GM12878 (cell line): Measurements from ENCODE around the gene AGBL4.

Source experiments
- BHLHE40 ChIP-seq, 2 experiments: fragments of 450-650 bp in 1 of 2; IDR thresholded peaks; 2 replicates each; pipeline ENCODE4 v1.6.1; 2011 to 2017; ENCODE audit warnings: low read depth in 2 of 2, borderline replicate concordance in 1 of 2, improper control_type of control experiment in 1 of 2, low read length in 1 of 2, mild to moderate bottlenecking in 1 of 2
- CTCF ChIP-seq, 3 experiments: IDR thresholded peaks in 2 of 3; conservative IDR thresholded peaks in 1 of 3; 2 replicates each; pipeline ENCODE4 v1.5.1; 2011; ENCODE audit warnings: low read depth in 3 of 3, low read length in 3 of 3, mild to moderate bottlenecking in 3 of 3, control low read depth in 2 of 3, moderate library complexity in 2 of 3, inconsistent platforms in 1 of 3, mixed read lengths in 1 of 3; ENCODE audit not compliant: control insufficient read depth in 2 of 3, insufficient read depth in 1 of 3; ENCODE audit errors: extremely low read depth in 1 of 3
- EP300 ChIP-seq, 2 experiments: fragments of 150-350 bp in 1 of 2; IDR thresholded peaks; 2 replicates each; pipeline ENCODE4 v1.6.1; 2011 to 2012; ENCODE audit warnings: low read depth in 2 of 2, low read length in 2 of 2, borderline replicate concordance in 1 of 2, improper control_type of control experiment in 1 of 2, inconsistent platforms in 1 of 2; ENCODE audit not compliant: control insufficient read depth in 1 of 2
- EZH2 ChIP-seq: IDR thresholded peaks from 2 replicates; pipeline ENCODE4 v1.6.1; 2012; ENCODE audit warnings: low read depth, mild to moderate bottlenecking, control low read depth, inconsistent platforms, low read length, borderline replicate concordance; ENCODE audit not compliant: control insufficient read depth
- GABPA ChIP-seq: IDR thresholded peaks from 2 replicates; pipeline ENCODE4 v1.6.1; 2014; ENCODE audit warnings: antibody characterized with exemption, low read depth, mild to moderate bottlenecking, inconsistent platforms
- HDGF ChIP-seq: fragments of 450-650 bp; IDR thresholded peaks from 2 replicates; pipeline ENCODE4 v1.6.1; 2016; ENCODE audit warnings: antibody characterized with exemption
- PML ChIP-seq: IDR thresholded peaks from 2 replicates; pipeline ENCODE4 v1.6.1; 2012; ENCODE audit warnings: low read length, inconsistent platforms
- POLR2AphosphoS5 ChIP-seq: IDR thresholded peaks from 2 replicates; pipeline ENCODE4 v1.6.1; 2011; ENCODE audit warnings: mild to moderate bottlenecking, low read length, inconsistent platforms
- SIN3A ChIP-seq: IDR thresholded peaks from 2 replicates; pipeline ENCODE4 v1.6.1; 2012; ENCODE audit warnings: low read depth, low read length, improper control_type of control experiment
- SMC3 ChIP-seq: IDR thresholded peaks from 2 replicates; pipeline ENCODE4 v1.6.1; 2011; ENCODE audit warnings: low read length, improper control_type of control experiment, borderline replicate concordance
- SPI1 ChIP-seq: IDR thresholded peaks from 2 replicates; pipeline ENCODE4 v1.6.1; 2011; ENCODE audit warnings: low read depth, mild to moderate bottlenecking, low read length, moderate library complexity, borderline replicate concordance; ENCODE audit not compliant: insufficient read depth
- TF ChIP-seq, protein P1 (sequence below): fragments of 450-650 bp; IDR thresholded peaks from 2 replicates; pipeline ENCODE4 v1.6.1; 2017; ENCODE audit warnings: mild to moderate bottlenecking

GRCh38 chr1:49187056-49187455 is 836.7 kb downstream of the AGBL4 start:
- TF ChIP-seq EZH2, result no peak
- TF ChIP-seq, protein P1, sequence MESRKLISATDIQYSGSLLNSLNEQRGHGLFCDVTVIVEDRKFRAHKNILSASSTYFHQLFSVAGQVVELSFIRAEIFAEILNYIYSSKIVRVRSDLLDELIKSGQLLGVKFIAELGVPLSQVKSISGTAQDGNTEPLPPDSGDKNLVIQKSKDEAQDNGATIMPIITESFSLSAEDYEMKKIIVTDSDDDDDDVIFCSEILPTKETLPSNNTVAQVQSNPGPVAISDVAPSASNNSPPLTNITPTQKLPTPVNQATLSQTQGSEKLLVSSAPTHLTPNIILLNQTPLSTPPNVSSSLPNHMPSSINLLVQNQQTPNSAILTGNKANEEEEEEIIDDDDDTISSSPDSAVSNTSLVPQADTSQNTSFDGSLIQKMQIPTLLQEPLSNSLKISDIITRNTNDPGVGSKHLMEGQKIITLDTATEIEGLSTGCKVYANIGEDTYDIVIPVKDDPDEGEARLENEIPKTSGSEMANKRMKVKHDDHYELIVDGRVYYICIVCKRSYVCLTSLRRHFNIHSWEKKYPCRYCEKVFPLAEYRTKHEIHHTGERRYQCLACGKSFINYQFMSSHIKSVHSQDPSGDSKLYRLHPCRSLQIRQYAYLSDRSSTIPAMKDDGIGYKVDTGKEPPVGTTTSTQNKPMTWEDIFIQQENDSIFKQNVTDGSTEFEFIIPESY, result no peak
- no peak for TF ChIP-seq POLR2AphosphoS5
- TF ChIP-seq CTCF (IDR thresholded peaks at IDR 0.05 in 2 of 3, conservative IDR thresholded peaks at IDR 0.05 in 1 of 3; ENCODE audit: control insufficient read depth in 2 of 3, extremely low read depth in 1 of 3, insufficient read depth in 1 of 3, low read depth in 3 of 3, low read length in 3 of 3), result no peak
- no peak for TF ChIP-seq BHLHE40 (IDR thresholded peaks at IDR 0.05; ENCODE audit: borderline replicate concordance in 1 of 2, low read depth in 2 of 2, low read length in 1 of 2)
- TF ChIP-seq SPI1, result no peak
- no peak for TF ChIP-seq PML
- TF ChIP-seq SMC3, result no peak
- TF ChIP-seq EP300 (IDR thresholded peaks at IDR 0.05; ENCODE audit: borderline replicate concordance in 1 of 2, control insufficient read depth in 1 of 2, low read depth in 2 of 2, low read length in 2 of 2), result no peak
- TF ChIP-seq HDGF, result no peak
- TF ChIP-seq GABPA, result no peak
- TF ChIP-seq SIN3A, result no peak
